ENCODE data around the gene THEM5.
"Not testable (repeated sequence)": the region's sequence is repeated elsewhere in the genome, so short reads cannot be mapped to it uniquely, and the experiment has no call there.

THEM5 gene

DNA sequence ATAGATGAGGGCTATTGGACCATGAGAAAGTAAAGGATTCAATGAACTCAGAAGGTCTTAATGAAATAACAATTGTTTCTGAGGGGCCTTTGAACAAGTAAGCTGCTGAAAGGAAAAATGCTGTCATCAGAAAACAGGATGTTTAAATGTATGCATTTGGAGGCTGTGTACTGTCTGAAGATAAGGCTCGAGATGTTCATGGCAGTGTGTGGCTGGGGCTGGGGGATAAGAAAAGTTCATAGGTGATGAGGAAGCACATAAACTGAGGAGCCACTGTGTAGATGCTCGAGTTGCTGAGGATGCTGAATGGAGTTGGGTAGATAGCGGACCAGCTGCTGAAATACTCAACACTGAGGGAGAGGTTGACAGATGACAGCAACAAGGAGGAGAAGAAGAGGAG lies 38.0 kb upstream of the THEM5 start:
- DNase-seq (ENCODE audit: low read depth): no peak
- no peak overlapping the region for H3K4me3 ChIP-seq (ENCODE audit: low read depth, low read length)
- TF ChIP-seq, protein P1, sequence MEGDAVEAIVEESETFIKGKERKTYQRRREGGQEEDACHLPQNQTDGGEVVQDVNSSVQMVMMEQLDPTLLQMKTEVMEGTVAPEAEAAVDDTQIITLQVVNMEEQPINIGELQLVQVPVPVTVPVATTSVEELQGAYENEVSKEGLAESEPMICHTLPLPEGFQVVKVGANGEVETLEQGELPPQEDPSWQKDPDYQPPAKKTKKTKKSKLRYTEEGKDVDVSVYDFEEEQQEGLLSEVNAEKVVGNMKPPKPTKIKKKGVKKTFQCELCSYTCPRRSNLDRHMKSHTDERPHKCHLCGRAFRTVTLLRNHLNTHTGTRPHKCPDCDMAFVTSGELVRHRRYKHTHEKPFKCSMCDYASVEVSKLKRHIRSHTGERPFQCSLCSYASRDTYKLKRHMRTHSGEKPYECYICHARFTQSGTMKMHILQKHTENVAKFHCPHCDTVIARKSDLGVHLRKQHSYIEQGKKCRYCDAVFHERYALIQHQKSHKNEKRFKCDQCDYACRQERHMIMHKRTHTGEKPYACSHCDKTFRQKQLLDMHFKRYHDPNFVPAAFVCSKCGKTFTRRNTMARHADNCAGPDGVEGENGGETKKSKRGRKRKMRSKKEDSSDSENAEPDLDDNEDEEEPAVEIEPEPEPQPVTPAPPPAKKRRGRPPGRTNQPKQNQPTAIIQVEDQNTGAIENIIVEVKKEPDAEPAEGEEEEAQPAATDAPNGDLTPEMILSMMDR (IDR thresholded peaks at IDR 0.05; ENCODE audit: low read depth, low read length, missing control alignments): no peak

DNA sequence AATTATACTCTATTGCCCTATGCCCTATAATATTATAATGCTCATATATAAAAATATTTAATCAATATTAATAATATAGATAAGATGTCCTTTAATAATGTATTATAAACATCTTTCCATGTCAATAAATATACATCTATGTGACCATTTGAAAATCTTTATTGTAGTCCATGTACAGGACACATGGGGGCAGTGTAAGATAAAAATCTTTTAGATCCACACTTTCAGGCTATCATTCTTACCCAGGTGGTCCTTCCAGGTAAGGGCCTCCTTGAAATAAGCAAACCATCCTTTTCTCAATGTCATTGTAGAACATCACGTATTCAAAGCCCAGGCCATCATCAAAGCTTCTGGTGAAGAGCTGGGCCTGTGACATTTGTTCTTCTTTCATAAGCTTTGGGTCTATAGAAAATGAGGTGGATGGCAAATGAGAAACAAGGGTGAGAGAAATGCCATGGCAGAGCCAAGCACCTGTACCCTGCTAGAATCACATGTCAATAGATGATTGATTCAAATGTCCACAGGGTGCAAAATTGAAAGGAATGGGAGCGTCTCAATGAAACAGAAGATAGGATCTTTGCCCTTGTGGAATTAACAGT lies 35.6 kb upstream of the THEM5 start:
- H3K4me3 ChIP-seq (ENCODE audit: low read depth, low read length): no peak overlapping the region
- TF ChIP-seq, protein P1 (IDR thresholded peaks at IDR 0.05; ENCODE audit: low read depth, low read length, missing control alignments): peak; percentile 31
- DNase-seq (ENCODE audit: low read depth): peak; percentile 12

DNA sequence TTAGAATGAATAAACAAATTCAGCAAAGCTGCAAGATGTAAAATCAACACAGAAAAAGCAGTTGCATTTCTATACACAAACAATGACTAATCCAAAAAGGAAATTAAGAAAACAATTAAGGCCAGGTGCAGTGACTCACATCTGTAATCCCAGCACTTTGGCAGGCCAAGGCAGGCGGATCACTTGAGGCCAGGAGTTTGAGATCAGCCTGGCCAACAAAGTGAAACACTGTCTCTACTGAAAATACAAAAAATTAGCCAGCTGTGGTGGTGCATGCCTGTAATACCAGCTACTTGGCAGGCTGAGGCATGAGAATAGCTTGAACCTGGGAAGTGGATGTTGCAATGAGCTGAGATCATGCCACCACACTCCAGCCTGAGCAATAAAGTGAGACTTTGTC lies 33.5 kb upstream of the THEM5 start:
- no peak overlapping the region for H3K4me3 ChIP-seq (ENCODE audit: low read depth, low read length)
- TF ChIP-seq, protein P1 (IDR thresholded peaks at IDR 0.05; ENCODE audit: low read depth, low read length, missing control alignments): no peak
- DNase-seq (ENCODE audit: low read depth): no peak

DNA sequence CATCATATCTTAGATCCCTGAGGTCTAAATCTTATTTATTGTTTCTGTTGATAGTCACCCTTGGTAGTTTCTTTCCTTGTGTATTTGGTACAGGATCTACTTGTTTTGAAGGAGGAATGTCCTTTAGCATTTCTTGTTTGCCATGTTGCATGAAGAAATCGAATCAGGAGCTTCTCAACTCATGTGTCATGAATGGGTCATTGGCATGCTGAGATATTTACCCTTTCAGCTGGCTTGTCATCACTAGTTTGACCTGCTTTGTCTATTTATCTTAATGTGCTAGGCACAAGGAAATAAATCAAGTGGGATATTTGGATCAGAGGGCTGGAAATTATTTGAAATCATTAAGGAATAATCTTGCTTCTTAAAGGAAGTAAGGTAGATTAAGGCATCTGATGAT lies 32.0 kb upstream of the THEM5 start:
- H3K4me3 ChIP-seq (ENCODE audit: low read depth, low read length): no peak overlapping the region
- DNase-seq (ENCODE audit: low read depth): no peak
- TF ChIP-seq, protein P1 (IDR thresholded peaks at IDR 0.05; ENCODE audit: low read depth, low read length, missing control alignments): no peak

DNA sequence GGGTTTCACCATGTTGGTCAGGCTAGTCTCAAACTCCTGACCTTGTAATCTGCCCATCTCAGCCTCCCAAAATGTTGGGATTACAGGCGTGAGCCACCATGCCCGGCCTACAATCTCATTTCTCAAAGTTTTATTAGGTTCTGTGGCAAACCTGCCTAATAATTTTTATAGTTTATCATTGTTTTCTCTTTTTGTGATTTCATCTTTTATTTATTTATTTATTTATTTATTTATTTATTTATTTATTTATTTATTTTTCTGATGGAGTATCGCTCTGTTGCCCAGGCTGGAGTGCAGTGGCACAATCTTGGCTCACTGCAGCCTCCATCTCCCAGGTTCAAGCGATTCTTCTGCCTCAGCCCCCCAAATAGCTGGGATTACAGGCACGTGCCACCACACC lies 31.4 kb upstream of the THEM5 start:
- H3K4me3 ChIP-seq (ENCODE audit: low read depth, low read length); DNase-seq (ENCODE audit: low read depth): not testable (repeated sequence)

DNA sequence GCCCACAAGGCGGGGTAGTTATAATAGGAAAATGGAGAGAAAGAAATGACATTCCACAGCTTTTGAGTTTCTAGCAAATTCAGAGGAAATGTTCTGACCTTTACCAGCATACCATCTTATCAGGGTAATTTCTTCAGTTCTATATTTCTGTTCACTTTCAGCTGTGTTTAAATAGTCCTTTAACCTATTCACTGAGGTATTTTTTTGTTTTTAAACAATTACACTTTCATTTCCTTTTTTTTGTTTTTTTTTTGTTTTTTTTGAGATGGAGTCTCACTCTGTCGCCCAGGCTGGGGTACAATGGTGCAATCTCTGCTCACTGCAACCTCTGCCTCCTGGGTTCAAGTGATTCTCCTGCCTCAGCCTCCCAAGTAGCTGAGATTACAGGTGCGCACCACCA lies 30.9 kb upstream of the THEM5 start:
- DNase-seq (ENCODE audit: low read depth); H3K4me3 ChIP-seq (ENCODE audit: low read depth, low read length): not testable (repeated sequence)

DNA sequence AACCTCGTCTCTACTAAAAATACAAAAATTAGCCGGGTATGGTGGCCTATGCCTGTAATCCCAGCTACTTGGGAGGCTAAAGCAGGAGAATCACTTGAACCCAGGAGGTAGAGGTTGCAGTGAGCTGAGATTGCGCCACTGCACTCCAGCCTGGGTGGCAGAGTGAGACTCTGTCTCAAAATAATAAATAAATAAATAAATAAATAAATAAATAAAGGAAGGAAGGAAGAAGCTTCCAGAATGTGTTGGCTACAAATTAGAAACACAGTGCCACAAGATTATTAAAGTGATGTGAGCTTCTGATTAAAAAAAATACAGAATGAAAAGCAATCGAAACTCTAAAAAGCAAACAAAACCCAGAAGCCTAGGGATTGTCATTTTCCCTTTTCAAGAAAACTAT lies 30.4 kb upstream of the THEM5 start:
- not testable (repeated sequence) for DNase-seq (ENCODE audit: low read depth)

DNA sequence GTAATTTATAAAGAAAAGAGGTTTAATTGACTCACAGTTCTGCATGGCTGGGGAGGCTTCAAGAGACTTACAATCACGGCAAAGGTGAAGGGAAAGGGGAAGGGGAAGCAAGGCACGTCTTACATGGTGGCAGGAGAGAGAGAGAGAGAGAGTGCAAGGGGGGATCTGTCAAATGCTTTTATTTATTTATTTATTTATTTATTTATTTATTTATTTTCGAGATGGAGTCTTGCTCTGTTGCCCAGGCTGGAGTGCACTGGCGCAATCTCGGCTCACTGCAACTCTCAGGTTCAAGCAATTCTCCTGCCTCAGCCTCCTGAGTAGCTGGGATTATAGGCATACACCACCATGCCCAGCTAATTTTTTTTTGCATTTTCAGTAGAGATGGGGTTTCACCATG lies 29.4 kb upstream of the THEM5 start:
- DNase-seq (ENCODE audit: low read depth); H3K4me3 ChIP-seq (ENCODE audit: low read depth, low read length): not testable (repeated sequence)

More for the DNA sequence above, 30.4 kb upstream of the THEM5 start:
- H3K4me3 ChIP-seq (ENCODE audit: low read depth, low read length): not testable (repeated sequence)

DNA sequence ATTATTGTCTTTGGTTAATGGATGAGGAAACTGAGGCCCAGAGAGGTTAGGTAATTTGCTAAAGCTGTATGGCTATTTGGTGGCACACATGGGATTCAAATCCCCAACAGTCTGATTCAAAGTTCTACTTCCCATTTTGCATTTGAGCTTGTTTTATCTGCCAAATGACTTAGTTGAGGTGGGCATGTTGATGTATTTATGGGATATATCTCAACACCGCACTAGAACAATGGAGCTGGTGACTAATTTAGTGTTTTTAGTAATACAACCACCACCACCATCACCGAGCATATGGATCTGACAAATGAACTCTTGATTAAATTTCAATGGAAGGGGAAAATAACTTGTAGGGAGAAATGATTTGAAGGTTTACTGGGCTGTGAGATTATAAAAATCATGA lies 29.0 kb upstream of the THEM5 start:
- no peak for DNase-seq (ENCODE audit: low read depth)
- H3K4me3 ChIP-seq (ENCODE audit: low read depth, low read length): no peak overlapping the region
- TF ChIP-seq, protein P1 (IDR thresholded peaks at IDR 0.05; ENCODE audit: low read depth, low read length, missing control alignments): no peak
